HG02852 (cell line): ENCODE measurements around the gene PPP1R37.

Experiments used
- ATAC-seq: cut with Tn5 transposase; IDR thresholded peaks from one replicate; pipeline ENCODE4 v1.9.1; 2021; ENCODE audit warnings: mild to moderate bottlenecking, moderate library complexity; ENCODE audit not compliant: unreplicated experiment

The PPP1R37 gene

DNA sequence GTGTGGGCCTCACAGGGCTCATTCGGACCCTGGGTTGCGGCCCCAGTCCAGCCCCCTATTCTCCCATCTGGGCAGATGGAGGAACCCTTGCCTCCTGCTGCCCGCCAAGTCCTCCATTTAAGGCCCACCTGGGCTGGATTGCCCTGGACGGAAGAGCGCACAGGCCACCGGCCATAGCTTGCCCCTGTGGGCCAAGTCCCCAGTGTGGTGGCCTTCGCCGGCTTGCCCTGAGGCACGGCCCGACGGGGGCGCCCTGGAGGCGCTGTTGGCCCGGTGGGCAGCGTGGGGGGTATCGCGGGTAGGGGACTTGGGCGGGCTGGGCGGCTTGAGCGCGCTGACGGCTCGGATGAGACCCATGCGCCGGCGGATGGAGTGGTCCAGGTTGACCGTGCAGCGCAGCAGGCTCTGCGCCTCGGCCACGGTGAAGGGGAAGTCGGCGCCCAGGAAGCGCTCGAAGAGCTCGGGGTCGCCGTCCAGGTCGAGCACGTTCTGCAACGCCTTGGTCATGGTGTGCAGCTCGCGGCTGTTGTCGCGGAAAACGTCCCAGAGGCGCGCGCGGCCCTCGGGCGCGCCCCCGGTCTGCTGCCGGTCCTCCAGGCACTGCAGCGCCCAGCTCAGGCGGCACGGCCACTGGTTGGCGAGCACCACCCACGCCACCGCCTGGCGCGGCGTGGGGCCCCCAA, 59.0 kb downstream of the PPP1R37 start:
- ATAC-seq, result no peak

- no peak for ATAC-seq
Observed at GRCh38 chr19:45152504-45153338, 59.7 kb downstream of the PPP1R37 start.

DNA sequence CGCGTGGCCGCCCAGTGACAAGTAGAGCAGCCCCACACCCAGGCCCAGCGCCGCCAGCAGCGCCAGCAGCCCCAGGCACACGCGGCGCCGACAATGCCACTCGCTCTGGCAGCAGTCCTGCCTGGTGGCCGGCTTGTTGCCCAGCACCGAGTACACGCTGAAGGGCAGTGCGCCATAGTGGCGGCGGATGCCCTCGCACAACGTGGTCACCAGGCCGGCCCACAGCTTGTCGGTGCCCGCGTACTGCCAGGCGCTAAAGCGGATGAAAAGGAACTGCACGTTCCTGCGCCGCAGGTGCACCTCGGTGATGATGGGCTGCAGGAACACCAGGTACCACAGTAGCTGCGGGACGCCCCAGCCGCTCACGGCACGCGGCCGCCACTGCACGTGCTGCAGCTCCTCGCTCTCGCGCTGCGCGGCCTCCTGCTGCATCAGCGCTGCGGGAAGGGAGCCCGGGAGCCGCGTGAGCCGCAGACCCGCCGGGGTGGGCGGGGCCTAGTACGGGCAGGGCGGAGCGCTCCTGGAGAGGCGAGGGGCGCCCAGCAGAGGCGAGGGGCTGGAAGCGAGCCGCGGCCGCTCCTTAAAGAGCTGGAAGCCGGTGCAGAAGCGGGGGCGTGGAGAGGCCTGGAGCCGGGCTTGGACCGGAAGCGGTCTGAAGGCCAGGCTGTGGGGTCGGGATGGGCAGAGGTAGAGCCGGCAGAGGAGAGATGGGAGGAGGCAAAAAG, 60.5 kb downstream of the PPP1R37 start:
- no peak for ATAC-seq

DNA sequence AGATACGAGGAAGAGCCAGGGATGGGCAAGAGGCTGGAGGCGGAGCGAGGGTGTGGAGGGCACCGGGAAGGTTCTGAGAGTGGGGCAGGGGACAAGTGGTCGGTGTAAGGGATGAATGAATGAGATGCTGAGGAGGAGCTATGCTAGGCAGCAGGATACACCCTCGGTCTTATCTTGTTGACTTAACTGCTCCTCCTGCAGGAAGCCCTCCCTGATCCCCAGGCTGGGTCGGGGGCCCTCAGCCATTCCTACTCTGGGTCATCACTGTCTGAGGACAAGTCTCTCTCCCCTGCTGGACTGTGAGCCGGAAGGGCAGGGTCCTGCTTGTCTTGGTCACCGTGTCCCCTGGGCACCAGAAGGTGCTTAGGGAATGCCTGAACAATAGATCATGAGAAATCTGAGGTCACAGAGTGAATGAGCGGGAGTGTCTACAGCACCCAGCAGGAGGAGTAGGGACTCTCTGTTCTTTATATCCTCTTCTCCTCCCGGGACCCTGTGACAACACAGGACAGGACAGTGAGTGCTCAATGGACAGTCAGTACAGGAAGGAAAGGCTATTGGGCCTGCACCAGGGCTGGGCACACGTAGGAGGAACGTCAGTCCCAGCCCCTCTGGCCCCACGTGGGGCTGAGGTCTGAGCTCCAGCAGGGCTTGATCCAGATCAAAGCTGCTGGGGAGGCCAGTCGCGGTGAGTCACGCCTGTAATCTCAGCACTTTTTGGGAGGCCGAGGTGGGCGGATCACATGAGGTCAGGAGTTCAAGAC, 61.3 kb downstream of the PPP1R37 start:
- ATAC-seq, result no peak

- no peak for ATAC-seq
Observed at GRCh38 chr19:45156011-45156630, 63.1 kb downstream of the PPP1R37 start.

DNA sequence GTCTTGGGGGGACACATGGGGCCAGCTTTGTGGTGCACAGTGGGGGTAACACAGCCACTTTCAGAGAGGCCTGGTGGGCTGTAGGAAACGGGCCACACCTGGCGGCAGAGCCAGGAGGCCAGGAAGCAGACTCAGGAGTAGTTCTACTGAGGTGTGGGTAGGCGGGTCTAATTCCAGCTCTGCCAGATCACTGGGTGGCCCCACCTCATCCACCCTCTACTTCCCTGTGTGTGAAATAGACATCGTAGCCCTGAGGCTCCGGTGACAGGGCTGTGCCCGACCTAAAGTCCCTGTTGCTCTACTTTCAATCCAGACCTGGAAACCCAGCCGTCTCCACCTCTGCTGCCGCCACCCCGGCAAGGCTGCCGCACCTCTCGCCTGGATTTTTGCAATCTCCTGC, 63.8 kb downstream of the PPP1R37 start:
- no peak for ATAC-seq

- no peak for ATAC-seq
Observed at GRCh38 chr19:45158503-45159209, 65.7 kb downstream of the PPP1R37 start.

GRCh38 chr19:45159210-45159970, 66.4 kb downstream of the PPP1R37 start:
- ATAC-seq, result no peak

- no peak for ATAC-seq
Observed at GRCh38 chr19:45159971-45160324, 67.0 kb downstream of the PPP1R37 start.

DNA sequence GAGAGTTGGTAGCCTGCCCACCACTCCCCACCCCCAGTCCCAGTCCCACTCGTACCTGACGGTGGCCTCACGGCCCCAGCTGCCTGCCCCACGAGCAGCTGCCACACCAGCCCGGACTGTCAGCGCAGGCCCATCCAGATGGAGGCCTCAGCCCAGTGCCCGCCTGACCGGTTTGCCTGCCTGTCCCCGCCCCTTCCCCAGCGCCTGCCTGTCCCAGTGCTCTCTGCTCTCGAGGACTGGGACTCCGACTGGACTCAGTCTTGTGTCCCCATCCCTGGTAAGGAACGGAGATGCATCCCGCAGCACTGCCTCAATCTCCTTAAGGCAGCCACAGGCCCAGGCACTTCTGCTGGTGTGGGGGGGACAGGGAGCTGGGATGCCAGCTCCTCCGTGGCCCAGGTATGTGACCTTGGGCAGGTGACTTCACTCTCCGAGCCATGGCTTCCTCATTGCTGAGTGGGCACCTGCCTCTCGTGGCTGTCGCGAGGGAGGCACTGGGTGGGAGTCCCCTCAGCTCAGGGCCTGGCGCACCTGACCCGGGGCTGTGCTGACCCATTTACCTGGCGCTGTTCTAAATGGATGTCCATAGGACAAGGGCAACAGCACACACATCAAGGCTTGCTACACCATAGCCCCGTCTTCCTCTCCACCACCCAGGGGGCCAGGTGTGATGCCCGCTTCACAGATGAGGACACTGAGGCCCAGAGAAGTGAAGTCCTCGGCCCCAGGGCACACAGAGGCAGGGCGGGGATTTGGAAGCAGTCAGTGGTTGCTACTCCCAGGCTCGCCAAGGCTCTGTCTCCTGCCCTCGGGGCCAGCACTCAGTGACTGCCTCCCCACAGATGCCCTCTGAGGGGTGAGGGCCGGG, 68.1 kb downstream of the PPP1R37 start, which contains the start of gene NKPD1:
NKPD1 (minus strand) TSS at position 113 of the 868 bp plus-strand sequence. CDS start 832 bp downstream, outside the sequence.
- no peak for ATAC-seq

DNA sequence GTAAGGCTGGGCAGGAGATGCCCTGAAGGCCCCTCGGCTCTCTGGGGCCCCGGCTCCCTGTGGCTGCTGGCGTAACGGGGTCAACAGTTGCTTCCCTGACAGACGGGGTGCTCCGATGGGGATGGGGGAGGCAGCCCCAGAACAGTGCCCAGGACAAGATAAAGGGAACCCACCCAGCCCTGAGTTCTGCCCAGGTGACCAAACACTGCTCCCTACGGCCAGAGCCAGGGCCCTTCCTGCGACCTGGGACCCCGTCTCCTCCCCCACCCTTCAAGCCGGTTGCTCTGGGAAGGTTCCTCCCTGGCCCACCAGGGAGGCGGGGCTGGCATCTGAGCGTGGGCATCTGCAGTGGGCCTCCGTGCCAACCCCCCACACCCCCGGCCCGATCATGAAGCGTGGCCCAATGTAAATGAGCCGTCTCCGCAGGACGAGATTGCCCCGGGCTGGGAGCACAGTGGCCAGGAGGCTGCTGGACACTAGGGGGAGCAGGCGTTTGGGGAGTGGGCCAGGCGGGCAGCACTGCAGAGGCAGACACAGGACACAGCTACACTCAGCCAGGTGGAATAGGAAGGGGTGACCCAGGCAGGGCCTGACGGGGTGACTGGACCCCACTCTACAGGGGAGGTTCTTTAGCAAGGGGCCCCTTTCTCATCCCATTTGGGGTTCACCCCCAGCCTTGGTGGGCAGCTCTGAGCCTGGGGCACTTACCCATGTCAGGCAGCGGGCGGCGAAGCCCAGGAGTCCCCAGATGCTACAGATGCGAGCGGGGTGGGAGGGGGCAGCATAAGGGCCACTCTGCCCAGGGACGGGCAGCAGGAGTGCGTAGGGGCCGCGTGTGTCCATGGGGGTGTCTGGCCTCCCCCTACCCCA, 69.0 kb downstream of the PPP1R37 start:
- ATAC-seq, result no peak

DNA sequence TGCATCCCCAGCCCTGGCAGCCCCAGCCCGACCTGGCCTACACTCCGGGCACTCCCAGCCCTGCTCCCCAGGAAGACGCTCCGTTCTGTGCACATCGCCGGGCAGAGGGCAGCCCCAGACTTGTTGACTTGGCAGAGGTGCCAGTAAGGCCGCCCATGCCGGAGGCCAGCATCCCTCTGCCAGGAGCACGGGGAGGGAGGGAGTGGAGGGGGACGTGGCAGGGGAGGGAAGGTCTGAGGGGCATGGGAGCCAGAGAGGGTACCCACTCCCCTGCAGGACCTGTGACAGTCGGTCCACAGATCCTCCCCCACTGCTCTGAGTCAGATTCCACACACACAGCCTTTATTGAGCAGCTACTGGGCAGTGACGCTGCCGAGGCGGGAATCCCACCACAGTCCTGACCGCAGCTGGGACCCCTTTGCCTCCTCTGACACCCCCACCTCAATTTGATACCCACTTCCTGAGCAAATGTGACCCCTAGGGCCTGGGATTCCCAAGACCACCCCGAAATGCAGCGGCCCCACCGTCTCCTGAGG, 69.7 kb downstream of the PPP1R37 start:
- no peak for ATAC-seq

DNA sequence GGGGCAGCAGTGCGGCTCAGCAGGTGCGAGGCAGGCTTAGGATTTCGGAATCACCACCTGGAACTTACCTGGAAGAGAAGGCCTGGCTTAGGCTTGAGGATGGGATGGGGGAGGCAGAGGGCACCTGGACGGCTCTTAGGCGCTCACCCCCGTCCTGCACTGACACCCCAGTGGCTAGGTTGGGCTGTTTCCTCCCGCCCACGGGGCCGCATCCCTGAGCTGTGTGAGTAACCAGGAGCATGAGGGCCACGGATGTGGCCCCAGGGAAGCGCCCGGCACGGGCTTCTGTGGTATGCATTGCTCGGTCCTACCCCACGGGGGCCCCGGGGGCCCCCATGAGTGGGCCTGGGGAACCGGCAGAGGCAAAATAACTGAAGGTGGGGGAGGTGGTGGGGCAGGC, 70.2 kb downstream of the PPP1R37 start:
- ATAC-seq, result no peak

DNA sequence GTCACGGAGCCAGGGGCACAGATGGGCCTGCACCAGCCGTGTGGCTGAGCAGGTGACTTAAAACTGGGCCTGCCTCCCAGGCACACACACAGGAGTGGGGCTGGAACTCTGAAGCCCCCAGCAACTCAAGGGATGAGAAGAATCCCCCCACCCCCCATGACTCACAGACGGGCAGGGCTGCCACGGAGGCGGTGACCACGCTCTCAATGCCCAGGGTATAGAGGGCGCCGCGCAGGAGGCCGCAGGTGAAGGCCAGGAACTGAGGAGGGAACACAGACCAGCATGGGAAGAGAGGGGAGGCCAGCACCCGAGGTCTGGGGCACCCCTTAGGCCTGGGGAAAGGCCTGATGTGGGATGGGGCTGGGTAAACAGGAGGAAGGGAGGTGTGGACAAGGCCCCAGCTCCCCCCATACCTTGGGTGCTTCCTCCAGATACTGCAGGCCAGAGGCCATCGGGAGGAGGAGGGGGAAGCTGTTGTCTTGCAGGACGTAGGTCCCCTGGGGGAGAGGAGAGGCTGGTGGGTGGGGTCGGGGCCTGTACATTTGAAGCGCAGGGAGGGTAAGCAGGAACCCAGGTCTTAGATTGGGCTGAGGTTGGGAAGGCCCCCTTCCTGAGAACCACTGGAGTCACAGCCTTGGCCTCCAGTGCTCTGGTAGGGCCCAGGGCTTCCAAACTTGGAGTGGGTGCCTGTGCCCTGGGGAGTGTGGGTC, 70.9 kb downstream of the PPP1R37 start:
- peak; percentile 14 for ATAC-seq

GRCh38 chr19:45164577-45165335, 71.8 kb downstream of the PPP1R37 start:
- peak; percentile 60 for ATAC-seq
